Activated B cell treated with CpG ODN at 0.5 μM for 24 hours (primary cell): Measurements from ENCODE around the gene CNGA2. TPM values are rescaled to one million over a fixed set of nuclear protein-coding genes. Genes with fewer than 3 reads are reported as not detected.

Source experiments
- ATAC-seq: fragments of 200-7000 bp; cut with Tn5 transposase; one replicate; pipeline ENCODE4 v1.10.0; 2021; ENCODE audit warnings: low read depth, mild to moderate bottlenecking, moderate library complexity
- CTCF ChIA-PET: fragments of 350-600 bp; sonication (Branson Sonifier 250); formaldehyde crosslinking; loops from one replicate; lab custom pipeline; 2021; ENCODE audit warnings: antibody characterized with exemption; lab: Charles Lee
- POLR2A ChIA-PET: fragments of 350-600 bp; sonication (Branson Sonifier 250); formaldehyde crosslinking; loops from one replicate; lab custom pipeline; 2021; ENCODE audit warnings: antibody characterized with exemption; lab: Charles Lee
- DNase-seq: peaks from one replicate; pipeline ENCODE4 v3.0.0; 2022
- H3K27ac Mint-ChIP-seq: one replicate; pipeline ENCODE4 v1.8.0; 2020; ENCODE audit warnings: mixed read lengths
- H3K27me3 Mint-ChIP-seq: one replicate; pipeline ENCODE4 v1.8.0; 2021; ENCODE audit warnings: mixed read lengths
- H3K36me3 Mint-ChIP-seq: one replicate; pipeline ENCODE4 v1.8.0; 2021; ENCODE audit warnings: low read depth, mixed read lengths
- H3K4me1 Mint-ChIP-seq: one replicate; pipeline ENCODE4 v1.8.0; 2021; ENCODE audit warnings: mixed read lengths
- H3K4me3 Mint-ChIP-seq: one replicate; pipeline ENCODE4 v1.8.0; 2020; ENCODE audit warnings: mild to moderate bottlenecking, mixed read lengths
- H3K9me3 Mint-ChIP-seq: one replicate; pipeline ENCODE4 v1.8.0; 2020; ENCODE audit warnings: mixed read lengths
- intact Hi-C: fragments of 100-400 bp; cut with micrococcal nuclease; formaldehyde crosslinking; loops from one replicate; pipeline ENCODE4 v1.15.1; 2024
- total RNA-seq: library from RNA; stranded (reverse); gene quantifications from 2 replicates; pipeline ENCODE4 v1.2.3, GENCODE V29; 2022
- TF ChIP-seq, protein P1 (sequence below): fragments of 200-600 bp; IDR thresholded peaks from one replicate; pipeline ENCODE4 v1.8.0; 2022; ENCODE audit warnings: antibody characterized with exemption, mild to moderate bottlenecking

CNGA2 gene
- total RNA-seq, 1 donor from 2014 or later: not detected

DNA sequence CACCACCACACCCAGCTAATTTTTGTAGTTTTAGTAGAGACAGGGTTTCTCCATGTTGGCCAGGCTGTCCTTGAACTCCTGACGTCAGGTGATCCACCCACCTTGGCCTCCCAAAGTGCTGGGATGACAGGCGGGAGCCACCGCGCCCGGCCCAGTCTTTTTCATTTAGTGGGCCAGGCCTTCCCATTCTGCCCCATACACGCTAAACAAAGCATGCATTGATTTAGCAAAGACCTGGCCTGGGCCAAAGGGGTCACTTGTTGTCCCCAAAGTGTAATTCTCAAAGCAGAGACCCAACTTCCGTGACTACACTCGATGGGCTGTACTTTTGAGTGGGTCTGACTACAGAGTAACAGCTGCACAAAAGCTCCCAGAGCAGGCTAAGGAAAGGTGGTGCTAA lies 29.2 kb downstream of the CNGA2 start:
- TF ChIP-seq, protein P1, sequence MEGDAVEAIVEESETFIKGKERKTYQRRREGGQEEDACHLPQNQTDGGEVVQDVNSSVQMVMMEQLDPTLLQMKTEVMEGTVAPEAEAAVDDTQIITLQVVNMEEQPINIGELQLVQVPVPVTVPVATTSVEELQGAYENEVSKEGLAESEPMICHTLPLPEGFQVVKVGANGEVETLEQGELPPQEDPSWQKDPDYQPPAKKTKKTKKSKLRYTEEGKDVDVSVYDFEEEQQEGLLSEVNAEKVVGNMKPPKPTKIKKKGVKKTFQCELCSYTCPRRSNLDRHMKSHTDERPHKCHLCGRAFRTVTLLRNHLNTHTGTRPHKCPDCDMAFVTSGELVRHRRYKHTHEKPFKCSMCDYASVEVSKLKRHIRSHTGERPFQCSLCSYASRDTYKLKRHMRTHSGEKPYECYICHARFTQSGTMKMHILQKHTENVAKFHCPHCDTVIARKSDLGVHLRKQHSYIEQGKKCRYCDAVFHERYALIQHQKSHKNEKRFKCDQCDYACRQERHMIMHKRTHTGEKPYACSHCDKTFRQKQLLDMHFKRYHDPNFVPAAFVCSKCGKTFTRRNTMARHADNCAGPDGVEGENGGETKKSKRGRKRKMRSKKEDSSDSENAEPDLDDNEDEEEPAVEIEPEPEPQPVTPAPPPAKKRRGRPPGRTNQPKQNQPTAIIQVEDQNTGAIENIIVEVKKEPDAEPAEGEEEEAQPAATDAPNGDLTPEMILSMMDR: no peak
- no peak for DNase-seq
- no peak for ATAC-seq
- intact Hi-C loops: no loop called here
- no peaks in the 10 kb centered on the region for H3K9me3 Mint-ChIP-seq
- ChIA-PET CTCF (no interaction called here), POLR2A (no interaction called here)
- H3K27me3 Mint-ChIP-seq: peaks cover 4% of the 10 kb centered on the region
- H3K36me3 Mint-ChIP-seq: no peaks in the 10 kb centered on the region
- H3K27ac Mint-ChIP-seq: no peak overlapping the region
- no peak overlapping the region for H3K4me3 Mint-ChIP-seq
- no peaks in the 10 kb centered on the region for H3K4me1 Mint-ChIP-seq

DNA sequence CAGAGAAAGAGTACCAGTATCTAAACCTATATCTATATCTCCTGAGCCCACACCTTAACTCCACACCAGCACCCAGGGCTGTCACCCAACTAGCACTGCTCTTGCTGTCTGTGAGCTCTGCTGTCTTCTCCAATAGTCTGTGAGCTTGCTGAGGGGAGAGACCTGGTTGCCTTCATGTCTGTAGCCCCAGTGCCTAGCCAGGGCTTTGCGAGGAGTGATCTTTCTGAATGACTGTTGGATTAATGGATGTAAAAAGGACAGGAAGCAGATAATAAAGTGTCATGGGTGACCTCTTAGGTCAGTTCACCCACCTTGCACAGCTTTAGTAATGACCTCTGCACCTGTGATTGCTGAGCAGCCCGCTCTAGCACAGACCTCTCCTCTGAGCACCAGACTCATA lies 30.5 kb downstream of the CNGA2 start:
- H3K27me3 Mint-ChIP-seq: peaks cover 4% of the 10 kb centered on the region
- DNase-seq (no peak), ATAC-seq (no peak)
- H3K27ac Mint-ChIP-seq: no peak overlapping the region
- ChIA-PET POLR2A (no interaction called here), CTCF (no interaction called here)
- H3K9me3 Mint-ChIP-seq: no peaks in the 10 kb centered on the region
- TF ChIP-seq, protein P1: no peak
- intact Hi-C loops: no loop called here
- H3K4me1 Mint-ChIP-seq: no peaks in the 10 kb centered on the region
- H3K36me3 Mint-ChIP-seq: no peaks in the 10 kb centered on the region
- no peak overlapping the region for H3K4me3 Mint-ChIP-seq

DNA sequence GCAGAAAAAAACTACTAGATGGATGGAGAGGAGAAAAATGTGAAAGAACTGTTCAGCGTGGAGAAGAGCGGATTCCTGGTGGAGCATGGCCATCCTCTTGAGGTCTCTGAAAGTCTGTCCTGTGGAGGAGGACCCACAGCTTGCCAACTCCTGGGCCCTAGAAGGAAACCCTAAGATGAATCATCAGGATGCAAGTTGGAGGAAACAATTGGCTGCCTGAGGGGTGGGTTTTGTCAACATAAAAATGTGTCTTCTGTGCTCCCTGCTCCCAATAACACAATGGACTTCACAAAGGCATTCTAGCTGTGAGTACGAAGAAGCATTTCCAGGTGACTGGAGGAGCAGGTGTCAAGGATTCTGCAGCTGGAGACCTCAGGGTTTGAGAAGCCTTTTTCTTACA lies 37.2 kb downstream of the CNGA2 start:
- no peak overlapping the region for H3K27ac Mint-ChIP-seq
- no peak overlapping the region for H3K4me3 Mint-ChIP-seq
- no peak for ATAC-seq
- no peak for DNase-seq
- H3K9me3 Mint-ChIP-seq: no peaks in the 10 kb centered on the region
- POLR2A ChIA-PET: no interaction called here
- intact Hi-C loops: no loop called here
- TF ChIP-seq, protein P1: no peak
- no peaks in the 10 kb centered on the region for H3K36me3 Mint-ChIP-seq
- CTCF ChIA-PET: no interaction called here
- no peaks in the 10 kb centered on the region for H3K4me1 Mint-ChIP-seq
- no peaks in the 10 kb centered on the region for H3K27me3 Mint-ChIP-seq

DNA sequence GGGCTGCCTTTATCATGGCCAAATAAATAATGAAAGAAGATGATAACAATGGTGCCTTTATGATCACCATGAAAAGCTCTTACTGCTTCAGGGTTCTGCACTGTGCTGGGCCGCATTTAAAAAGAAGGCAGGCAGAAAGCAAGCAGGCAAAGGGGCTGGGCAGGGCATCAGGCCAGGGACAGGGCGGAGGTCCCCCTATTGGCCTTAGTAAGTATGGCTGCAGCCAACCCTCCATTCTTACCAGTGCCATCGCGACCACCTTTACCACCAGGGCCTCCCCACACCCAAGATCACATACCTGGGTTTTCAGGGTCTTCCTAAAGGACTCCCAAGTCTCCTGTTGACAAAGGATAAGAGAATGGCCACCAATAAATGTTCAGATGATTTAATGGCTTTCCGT lies 38.9 kb downstream of the CNGA2 start:
- intact Hi-C loops: no loop called here
- ChIA-PET CTCF (no interaction called here), POLR2A (no interaction called here)
- no peak overlapping the region for H3K4me3 Mint-ChIP-seq
- no peak for DNase-seq
- no peak overlapping the region for H3K27ac Mint-ChIP-seq
- H3K9me3 Mint-ChIP-seq: no peaks in the 10 kb centered on the region
- H3K4me1 Mint-ChIP-seq: no peaks in the 10 kb centered on the region
- no peaks in the 10 kb centered on the region for H3K27me3 Mint-ChIP-seq
- H3K36me3 Mint-ChIP-seq: no peaks in the 10 kb centered on the region
- TF ChIP-seq, protein P1: no peak
- no peak for ATAC-seq

GRCh38 chrX:151774421-151774820 lies 39.9 kb downstream of the CNGA2 start:
- Mint-ChIP-seq H3K4me1 (no peaks in the 10 kb centered on the region), H3K36me3 (no peaks in the 10 kb centered on the region), H3K27me3 (no peaks in the 10 kb centered on the region), H3K9me3 (no peaks in the 10 kb centered on the region), H3K4me3 (no peak overlapping the region), H3K27ac (no peak overlapping the region)
- intact Hi-C loops: no loop called here
- ATAC-seq (no peak), DNase-seq (no peak)
- TF ChIP-seq, protein P1: no peak
- POLR2A ChIA-PET: no interaction called here
- CTCF ChIA-PET: no interaction called here
